HG03558 (cell line): ENCODE results near the gene KATNAL1.
"Not testable (repeated sequence)": the region's sequence is repeated elsewhere in the genome, so short reads cannot be mapped to it uniquely, and the experiment has no call there.

Experiments
- ATAC-seq: cut with Tn5 transposase; IDR thresholded peaks from one replicate; pipeline ENCODE4 v1.9.1; 2021; ENCODE audit warnings: moderate number of reproducible peaks; ENCODE audit not compliant: unreplicated experiment; ENCODE audit errors: extremely low read depth

Gene KATNAL1

DNA sequence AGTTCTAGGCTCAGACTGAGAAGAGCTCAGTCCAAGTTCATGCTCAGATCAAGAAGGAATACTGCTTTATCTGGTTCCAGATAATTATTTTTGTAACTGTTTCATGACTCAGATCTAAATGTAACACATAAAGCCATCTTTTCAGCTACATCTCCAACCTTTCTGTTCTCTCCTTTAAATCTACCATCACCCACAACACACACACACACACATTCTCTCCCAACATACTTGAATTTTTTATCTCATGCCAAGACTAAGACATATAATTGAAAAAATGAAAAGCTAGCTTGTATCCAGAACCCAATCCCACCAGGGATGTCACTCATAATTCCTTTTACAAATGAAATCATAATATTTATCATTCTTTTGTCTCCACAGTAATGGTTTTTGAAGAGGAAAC, 7.6 kb downstream of the KATNAL1 start:
- no peak for ATAC-seq

GRCh38 chr13:30295116-30295515, 12.2 kb downstream of the KATNAL1 start:
- no peak for ATAC-seq

DNA sequence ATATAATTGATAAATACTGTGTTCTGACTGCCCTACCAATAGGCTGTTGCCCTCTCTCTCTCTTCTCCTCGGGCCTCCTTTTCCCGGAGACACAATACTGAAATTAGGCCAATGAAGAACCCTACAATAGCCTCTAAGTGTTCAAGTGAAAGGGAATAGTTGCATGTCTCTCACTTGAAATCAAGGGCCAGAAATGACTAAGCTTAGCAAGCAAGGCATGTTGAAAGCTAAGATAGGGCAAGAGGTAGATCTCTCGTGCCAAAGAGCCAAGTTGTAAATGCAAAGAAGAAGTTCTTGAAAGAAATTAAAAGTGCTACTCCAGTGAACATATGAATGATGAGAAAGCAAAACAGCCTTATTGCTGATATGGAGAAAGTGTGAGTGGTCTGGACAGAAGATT, 13.3 kb downstream of the KATNAL1 start:
- ATAC-seq, result no peak

GRCh38 chr13:30292325-30292724, 15.0 kb downstream of the KATNAL1 start:
- ATAC-seq, result no peak

GRCh38 chr13:30290812-30291436, 16.4 kb downstream of the KATNAL1 start:
- no peak for ATAC-seq

GRCh38 chr13:30289533-30289932, 17.8 kb downstream of the KATNAL1 start:
- ATAC-seq, result no peak

GRCh38 chr13:30286059-30286458, 21.3 kb downstream of the KATNAL1 start:
- ATAC-seq, result not testable (repeated sequence)

- no peak for ATAC-seq
Observed at GRCh38 chr13:30276178-30276577, 31.2 kb downstream of the KATNAL1 start.

- ATAC-seq, result no peak
Observed at GRCh38 chr13:30274083-30274482, 33.3 kb downstream of the KATNAL1 start.

DNA sequence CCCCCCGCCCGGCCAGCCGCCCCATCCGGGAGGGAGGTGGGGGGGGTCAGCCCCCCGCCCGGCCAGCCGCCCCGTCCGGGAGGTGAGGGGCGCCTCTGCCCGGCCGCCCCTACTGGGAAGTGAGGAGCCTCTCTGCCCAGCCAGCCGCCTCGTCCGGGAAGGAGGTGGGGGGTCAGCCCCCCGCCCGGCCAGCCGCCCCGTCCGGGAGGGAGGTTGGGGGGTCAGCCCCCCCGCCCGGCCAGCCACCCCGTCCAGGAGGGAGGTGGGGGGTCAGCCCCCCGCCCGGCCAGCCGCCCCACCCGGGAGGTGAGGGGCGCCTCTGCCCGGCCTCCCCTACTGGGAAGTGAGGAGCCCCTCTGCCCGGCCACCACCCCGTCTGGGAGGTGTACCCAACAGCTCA, 37.3 kb downstream of the KATNAL1 start:
- ATAC-seq, result not testable (repeated sequence)

DNA sequence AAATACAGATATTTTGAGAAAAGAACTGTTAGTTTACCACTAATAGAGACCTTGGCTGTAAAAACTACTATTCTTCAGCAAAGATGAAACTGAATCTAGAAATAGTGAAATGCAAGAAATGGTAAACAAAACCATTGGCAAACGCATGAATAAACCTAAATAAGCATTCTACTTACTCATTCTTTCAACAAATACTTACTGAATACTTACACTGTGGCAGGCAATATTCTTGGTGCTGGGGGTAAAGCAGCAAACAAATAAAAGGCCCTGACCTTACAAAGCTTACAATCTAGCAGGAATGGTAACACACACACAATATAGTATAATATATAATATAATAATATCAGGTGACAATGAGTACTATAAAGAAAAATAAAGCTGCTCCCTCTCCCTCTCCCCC, 38.7 kb downstream of the KATNAL1 start:
- ATAC-seq, result no peak

DNA sequence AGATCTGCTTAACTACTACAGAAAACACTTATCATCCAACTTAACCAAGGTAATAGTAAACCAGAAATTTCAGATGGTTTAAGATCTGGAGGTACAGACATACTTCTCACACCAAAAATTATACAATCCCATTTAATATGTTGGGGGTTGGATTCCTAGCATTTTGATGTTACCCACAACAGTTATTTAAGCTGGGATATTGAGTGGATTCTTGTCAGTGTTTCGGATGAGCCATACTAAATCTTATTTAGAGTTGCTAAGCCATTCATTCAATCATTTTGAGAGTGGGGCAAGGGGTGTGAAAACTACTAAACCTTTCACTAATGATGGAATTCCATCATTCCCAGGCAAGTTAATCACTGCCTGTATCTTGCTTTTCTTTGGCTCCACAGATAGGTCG, 40.6 kb downstream of the KATNAL1 start:
- ATAC-seq, result no peak

DNA sequence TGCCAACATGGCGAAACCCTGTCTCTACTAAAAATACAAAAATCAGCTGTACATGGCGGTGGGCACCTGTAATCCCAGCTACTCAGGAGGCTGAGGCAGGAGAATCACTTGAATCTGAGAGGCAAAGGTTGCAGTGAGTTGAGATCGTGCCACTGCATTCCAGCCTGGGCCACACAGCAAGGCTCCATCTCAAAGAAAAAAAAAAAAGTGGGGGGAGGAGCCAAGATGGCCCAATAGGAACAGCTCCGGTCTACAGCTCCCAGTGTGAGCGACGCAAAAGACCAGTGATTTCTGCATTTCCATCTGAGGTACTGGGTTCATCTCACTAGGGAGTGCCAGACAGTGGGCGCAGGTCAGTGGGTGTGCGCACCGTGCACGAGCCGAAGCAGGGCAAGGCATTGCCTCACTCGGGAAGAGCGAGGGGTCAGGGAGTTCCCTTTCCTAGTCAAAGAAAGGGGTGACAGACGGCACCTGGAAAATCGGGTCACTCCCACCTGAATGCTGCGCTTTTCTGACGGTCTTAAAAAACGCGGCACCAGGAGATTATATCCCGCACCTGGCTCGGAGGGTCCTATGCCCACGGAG, 48.1 kb downstream of the KATNAL1 start:
- not testable (repeated sequence) for ATAC-seq

DNA sequence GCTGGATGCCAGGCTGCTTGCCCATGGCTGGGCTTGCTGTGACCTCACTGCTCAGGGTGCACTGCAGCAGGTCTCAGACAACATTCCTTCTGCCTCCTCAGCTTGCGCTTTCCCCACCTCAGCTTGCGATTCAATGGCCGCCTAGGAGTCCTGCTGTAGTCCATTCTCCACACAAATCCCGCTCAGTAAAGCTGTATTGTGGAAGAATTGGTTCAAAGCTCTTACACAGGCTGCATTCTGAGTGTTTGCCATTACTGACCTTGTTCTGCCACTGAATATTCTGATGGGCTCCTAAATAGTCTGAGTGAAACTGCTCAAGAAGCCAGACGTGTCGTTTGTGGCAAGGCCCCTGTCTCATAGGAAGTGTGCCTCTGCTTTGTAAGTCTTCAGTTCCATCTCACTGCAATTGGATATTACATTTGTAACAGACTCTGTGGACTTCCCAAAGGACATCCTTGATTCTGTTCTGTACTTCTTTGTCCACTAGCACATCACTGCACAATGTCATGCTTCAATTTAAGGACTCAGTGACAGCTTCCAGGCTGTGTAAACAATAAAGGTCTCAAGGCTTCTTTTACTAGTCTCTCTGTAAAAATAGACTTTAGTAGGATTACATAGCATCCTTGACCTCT, 49.8 kb downstream of the KATNAL1 start:
- ATAC-seq, result no peak

DNA sequence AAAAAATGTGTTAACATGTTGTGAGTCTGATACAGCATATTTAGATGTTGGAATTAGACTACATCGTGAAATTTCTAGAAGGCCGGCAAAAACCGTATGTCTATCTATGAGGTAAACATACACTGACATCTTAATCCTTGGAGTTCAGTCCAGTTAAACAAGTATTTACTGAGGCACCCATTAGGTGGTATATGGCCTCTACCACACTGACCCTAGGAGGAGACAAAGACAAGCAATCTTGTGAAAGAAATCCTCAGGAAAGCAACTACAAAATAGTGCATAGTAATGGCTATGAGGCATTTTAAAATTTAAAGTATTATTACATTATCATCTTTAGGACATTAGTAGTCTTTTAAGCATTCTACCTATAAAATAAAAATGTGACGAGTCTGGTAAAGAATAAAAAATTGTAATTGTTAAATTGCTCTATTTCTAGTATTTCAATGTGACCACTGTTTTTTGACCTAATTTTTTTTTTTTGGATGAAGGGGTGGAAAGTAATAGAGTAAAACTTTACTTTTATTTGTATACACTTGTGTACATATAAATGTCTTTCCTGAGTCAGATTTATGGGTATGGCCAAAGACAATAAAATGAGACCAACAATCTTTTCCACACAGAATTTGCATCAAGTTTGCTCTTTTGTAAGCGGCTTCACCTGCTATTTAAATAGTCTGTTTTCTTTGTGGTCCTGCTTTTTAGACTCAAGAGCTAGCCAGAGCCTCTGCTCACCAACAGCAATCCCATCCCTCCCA, 50.5 kb downstream of the KATNAL1 start:
- ATAC-seq, result no peak

GRCh38 chr13:30255696-30256095, 51.7 kb downstream of the KATNAL1 start:
- ATAC-seq, result no peak

DNA sequence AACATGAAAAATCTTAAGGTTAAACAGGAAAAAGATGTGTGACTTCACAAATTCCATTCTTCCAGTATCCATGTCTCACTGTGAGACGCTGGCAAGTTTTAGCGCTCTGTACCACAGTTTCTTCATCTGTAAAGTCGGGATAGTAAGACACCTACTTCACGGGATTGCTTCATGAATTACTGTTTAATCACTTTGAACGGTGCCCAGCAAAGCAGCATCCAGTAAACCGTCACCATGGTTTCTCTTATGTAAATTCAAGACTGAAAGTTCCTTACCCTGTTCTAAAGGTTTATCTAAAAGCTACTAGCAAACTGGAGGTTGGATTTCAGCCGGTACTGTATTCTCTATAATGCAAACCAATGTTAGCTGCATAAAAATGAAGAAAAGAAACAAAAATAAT, 53.5 kb downstream of the KATNAL1 start:
- ATAC-seq, result no peak

GRCh38 chr13:30247406-30247805, 59.9 kb downstream of the KATNAL1 start:
- ATAC-seq, result no peak

- peak; percentile 61 for ATAC-seq
Observed at GRCh38 chr13:30241532-30241931, 65.8 kb downstream of the KATNAL1 start.

DNA sequence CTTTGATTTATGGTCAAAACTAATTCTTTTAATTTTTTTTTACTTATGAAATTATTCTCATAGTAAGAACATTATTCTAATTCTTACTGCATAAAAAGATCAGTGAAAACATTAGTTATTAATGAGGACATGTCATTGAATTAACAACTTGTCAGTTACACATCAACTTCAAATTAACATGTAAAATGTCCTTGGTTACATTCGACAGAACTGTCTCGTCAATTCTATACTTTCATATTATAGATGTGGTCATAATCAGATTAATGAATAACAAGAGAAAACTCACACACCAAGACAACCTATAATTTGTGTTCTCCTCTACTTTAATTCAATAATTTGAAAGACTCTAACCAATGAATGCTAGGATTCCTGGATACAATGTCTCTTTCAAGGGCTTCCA, 66.7 kb downstream of the KATNAL1 start:
- no peak for ATAC-seq

GRCh38 chr13:30235216-30235615, 72.1 kb downstream of the KATNAL1 start:
- ATAC-seq, result no peak
